ENCODE data around the gene BTBD6. TPM values are rescaled to one million over a fixed set of nuclear protein-coding genes. Genes with fewer than 3 reads are reported as not detected.

BTBD6 gene
- total RNA-seq, 1 experiment from 2014 or later = 7.8 TPM

DNA sequence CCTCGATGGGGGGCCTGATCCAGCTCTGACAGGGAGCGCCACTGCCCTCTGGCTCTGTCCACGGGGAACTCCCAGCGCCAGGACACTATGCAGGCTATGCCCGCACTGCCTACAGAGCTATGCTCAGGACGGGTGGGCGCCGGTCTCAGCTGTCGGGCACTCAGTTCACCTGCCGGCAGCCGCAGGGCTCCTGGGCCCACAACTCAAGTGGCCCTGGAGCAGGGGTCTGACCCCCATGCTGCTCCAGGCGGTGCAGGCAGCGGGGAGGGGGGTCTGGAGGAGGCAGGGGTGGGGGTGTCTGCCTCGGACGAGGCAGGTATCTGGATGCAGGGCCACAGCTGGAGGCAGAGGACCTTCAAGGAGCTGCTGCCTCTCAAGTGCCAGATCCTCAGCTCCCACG, 38.7 kb upstream of the BTBD6 start (continued):
- TF ChIP-seq, protein P1, sequence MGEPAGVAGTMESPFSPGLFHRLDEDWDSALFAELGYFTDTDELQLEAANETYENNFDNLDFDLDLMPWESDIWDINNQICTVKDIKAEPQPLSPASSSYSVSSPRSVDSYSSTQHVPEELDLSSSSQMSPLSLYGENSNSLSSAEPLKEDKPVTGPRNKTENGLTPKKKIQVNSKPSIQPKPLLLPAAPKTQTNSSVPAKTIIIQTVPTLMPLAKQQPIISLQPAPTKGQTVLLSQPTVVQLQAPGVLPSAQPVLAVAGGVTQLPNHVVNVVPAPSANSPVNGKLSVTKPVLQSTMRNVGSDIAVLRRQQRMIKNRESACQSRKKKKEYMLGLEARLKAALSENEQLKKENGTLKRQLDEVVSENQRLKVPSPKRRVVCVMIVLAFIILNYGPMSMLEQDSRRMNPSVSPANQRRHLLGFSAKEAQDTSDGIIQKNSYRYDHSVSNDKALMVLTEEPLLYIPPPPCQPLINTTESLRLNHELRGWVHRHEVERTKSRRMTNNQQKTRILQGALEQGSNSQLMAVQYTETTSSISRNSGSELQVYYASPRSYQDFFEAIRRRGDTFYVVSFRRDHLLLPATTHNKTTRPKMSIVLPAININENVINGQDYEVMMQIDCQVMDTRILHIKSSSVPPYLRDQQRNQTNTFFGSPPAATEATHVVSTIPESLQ (CRISPR knock-in tag; IDR thresholded peaks at IDR 0.05) = no peak
- TF ChIP-seq, protein P2, sequence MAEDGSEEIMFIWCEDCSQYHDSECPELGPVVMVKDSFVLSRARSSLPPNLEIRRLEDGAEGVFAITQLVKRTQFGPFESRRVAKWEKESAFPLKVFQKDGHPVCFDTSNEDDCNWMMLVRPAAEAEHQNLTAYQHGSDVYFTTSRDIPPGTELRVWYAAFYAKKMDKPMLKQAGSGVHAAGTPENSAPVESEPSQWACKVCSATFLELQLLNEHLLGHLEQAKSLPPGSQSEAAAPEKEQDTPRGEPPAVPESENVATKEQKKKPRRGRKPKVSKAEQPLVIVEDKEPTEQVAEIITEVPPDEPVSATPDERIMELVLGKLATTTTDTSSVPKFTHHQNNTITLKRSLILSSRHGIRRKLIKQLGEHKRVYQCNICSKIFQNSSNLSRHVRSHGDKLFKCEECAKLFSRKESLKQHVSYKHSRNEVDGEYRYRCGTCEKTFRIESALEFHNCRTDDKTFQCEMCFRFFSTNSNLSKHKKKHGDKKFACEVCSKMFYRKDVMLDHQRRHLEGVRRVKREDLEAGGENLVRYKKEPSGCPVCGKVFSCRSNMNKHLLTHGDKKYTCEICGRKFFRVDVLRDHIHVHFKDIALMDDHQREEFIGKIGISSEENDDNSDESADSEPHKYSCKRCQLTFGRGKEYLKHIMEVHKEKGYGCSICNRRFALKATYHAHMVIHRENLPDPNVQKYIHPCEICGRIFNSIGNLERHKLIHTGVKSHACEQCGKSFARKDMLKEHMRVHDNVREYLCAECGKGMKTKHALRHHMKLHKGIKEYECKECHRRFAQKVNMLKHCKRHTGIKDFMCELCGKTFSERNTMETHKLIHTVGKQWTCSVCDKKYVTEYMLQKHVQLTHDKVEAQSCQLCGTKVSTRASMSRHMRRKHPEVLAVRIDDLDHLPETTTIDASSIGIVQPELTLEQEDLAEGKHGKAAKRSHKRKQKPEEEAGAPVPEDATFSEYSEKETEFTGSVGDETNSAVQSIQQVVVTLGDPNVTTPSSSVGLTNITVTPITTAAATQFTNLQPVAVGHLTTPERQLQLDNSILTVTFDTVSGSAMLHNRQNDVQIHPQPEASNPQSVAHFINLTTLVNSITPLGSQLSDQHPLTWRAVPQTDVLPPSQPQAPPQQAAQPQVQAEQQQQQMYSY (CRISPR knock-in tag; IDR thresholded peaks at IDR 0.05) = no peak
- no peak for TF ChIP-seq PRRX2 (CRISPR knock-in tag; IDR thresholded peaks at IDR 0.05)
- TF ChIP-seq TP53 (CRISPR knock-in tag; IDR thresholded peaks at IDR 0.05) = no peak
- TF ChIP-seq, protein P3, sequence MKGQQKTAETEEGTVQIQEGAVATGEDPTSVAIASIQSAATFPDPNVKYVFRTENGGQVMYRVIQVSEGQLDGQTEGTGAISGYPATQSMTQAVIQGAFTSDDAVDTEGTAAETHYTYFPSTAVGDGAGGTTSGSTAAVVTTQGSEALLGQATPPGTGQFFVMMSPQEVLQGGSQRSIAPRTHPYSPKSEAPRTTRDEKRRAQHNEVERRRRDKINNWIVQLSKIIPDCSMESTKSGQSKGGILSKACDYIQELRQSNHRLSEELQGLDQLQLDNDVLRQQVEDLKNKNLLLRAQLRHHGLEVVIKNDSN (CRISPR knock-in tag; IDR thresholded peaks at IDR 0.05) = no peak

DNA sequence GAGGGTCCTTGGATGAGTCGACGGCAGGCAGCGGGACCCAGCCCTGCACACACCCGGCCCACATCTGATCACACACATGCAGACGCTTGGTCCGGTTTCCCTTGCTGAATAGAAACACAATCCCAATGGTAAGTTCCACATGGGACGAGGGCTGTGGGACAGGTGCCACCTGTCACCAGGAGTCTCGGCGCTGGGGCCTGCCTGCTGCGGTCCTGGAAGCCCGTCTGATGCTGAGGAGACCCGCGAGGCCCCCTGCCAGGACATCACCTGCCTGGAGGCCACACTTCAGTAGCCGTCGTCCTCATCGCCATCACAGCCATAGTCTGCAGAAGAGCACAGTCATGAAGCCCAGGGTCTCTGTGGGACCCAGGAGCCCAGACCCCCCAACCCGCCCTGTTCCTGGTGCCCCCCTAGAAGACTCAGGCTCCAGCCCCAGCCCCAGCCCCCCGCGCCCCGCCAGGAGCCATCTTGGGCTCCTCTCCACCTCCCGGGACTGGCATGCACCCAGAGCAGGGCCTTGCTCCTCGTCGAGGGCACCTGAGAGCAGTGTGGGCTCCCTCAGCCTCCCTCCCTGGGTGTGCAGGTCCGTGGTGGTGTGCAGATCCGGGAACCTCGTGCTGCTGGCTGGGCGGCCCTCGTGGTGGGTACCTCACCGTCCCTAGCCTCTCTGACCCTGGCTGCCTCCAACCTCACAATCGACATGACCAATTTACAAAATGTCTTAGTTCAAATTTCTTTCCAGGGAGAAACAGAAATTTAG, 37.9 kb upstream of the BTBD6 start:
- POLR2A ChIA-PET = no interaction called here
- H3K4me1 Mint-ChIP-seq = no peaks in the 10 kb centered on the region
- ATAC-seq = no peak

More for the DNA sequence above, 37.9 kb upstream of the BTBD6 start:
- peaks cover 4% of the 10 kb centered on the region for H3K9me3 Mint-ChIP-seq
- no peaks in the 10 kb centered on the region for H3K36me3 Mint-ChIP-seq
- no peak for DNase-seq (ENCODE audit: low spot score)
- H3K27ac Mint-ChIP-seq = no peak overlapping the region
- no peaks in the 10 kb centered on the region for H3K27me3 Mint-ChIP-seq (ENCODE audit: low read depth)
- TF ChIP-seq TP53 (CRISPR knock-in tag; IDR thresholded peaks at IDR 0.05) (no peak), CBFB (CRISPR knock-in tag; IDR thresholded peaks at IDR 0.05; ENCODE audit: low read depth) (no peak), ZNF138 (CRISPR knock-in tag; conservative IDR thresholded peaks at IDR 0.05) (no peak), MYBL2 (CRISPR knock-in tag; IDR thresholded peaks at IDR 0.05) (no peak)
- TF ChIP-seq, protein P4, sequence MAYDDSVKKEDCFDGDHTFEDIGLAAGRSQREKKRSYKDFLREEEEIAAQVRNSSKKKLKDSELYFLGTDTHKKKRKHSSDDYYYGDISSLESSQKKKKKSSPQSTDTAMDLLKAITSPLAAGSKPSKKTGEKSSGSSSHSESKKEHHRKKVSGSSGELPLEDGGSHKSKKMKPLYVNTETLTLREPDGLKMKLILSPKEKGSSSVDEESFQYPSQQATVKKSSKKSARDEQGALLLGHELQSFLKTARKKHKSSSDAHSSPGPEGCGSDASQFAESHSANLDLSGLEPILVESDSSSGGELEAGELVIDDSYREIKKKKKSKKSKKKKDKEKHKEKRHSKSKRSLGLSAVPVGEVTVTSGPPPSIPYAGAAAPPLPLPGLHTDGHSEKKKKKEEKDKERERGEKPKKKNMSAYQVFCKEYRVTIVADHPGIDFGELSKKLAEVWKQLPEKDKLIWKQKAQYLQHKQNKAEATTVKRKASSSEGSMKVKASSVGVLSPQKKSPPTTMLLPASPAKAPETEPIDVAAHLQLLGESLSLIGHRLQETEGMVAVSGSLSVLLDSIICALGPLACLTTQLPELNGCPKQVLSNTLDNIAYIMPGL (CRISPR knock-in tag; IDR thresholded peaks at IDR 0.05) = no peak
- TF ChIP-seq, protein P5, sequence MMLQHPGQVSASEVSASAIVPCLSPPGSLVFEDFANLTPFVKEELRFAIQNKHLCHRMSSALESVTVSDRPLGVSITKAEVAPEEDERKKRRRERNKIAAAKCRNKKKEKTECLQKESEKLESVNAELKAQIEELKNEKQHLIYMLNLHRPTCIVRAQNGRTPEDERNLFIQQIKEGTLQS (CRISPR knock-in tag; conservative IDR thresholded peaks at IDR 0.05) = no peak
- TF ChIP-seq, protein P6, sequence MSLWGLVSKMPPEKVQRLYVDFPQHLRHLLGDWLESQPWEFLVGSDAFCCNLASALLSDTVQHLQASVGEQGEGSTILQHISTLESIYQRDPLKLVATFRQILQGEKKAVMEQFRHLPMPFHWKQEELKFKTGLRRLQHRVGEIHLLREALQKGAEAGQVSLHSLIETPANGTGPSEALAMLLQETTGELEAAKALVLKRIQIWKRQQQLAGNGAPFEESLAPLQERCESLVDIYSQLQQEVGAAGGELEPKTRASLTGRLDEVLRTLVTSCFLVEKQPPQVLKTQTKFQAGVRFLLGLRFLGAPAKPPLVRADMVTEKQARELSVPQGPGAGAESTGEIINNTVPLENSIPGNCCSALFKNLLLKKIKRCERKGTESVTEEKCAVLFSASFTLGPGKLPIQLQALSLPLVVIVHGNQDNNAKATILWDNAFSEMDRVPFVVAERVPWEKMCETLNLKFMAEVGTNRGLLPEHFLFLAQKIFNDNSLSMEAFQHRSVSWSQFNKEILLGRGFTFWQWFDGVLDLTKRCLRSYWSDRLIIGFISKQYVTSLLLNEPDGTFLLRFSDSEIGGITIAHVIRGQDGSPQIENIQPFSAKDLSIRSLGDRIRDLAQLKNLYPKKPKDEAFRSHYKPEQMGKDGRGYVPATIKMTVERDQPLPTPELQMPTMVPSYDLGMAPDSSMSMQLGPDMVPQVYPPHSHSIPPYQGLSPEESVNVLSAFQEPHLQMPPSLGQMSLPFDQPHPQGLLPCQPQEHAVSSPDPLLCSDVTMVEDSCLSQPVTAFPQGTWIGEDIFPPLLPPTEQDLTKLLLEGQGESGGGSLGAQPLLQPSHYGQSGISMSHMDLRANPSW (CRISPR knock-in tag; conservative IDR thresholded peaks at IDR 0.05; ENCODE audit: low read depth) = no peak
- TF ChIP-seq, protein P7, sequence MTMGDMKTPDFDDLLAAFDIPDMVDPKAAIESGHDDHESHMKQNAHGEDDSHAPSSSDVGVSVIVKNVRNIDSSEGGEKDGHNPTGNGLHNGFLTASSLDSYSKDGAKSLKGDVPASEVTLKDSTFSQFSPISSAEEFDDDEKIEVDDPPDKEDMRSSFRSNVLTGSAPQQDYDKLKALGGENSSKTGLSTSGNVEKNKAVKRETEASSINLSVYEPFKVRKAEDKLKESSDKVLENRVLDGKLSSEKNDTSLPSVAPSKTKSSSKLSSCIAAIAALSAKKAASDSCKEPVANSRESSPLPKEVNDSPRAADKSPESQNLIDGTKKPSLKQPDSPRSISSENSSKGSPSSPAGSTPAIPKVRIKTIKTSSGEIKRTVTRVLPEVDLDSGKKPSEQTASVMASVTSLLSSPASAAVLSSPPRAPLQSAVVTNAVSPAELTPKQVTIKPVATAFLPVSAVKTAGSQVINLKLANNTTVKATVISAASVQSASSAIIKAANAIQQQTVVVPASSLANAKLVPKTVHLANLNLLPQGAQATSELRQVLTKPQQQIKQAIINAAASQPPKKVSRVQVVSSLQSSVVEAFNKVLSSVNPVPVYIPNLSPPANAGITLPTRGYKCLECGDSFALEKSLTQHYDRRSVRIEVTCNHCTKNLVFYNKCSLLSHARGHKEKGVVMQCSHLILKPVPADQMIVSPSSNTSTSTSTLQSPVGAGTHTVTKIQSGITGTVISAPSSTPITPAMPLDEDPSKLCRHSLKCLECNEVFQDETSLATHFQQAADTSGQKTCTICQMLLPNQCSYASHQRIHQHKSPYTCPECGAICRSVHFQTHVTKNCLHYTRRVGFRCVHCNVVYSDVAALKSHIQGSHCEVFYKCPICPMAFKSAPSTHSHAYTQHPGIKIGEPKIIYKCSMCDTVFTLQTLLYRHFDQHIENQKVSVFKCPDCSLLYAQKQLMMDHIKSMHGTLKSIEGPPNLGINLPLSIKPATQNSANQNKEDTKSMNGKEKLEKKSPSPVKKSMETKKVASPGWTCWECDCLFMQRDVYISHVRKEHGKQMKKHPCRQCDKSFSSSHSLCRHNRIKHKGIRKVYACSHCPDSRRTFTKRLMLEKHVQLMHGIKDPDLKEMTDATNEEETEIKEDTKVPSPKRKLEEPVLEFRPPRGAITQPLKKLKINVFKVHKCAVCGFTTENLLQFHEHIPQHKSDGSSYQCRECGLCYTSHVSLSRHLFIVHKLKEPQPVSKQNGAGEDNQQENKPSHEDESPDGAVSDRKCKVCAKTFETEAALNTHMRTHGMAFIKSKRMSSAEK (CRISPR knock-in tag; IDR thresholded peaks at IDR 0.05; ENCODE audit: borderline replicate concordance) = no peak
- TF ChIP-seq, protein P8, sequence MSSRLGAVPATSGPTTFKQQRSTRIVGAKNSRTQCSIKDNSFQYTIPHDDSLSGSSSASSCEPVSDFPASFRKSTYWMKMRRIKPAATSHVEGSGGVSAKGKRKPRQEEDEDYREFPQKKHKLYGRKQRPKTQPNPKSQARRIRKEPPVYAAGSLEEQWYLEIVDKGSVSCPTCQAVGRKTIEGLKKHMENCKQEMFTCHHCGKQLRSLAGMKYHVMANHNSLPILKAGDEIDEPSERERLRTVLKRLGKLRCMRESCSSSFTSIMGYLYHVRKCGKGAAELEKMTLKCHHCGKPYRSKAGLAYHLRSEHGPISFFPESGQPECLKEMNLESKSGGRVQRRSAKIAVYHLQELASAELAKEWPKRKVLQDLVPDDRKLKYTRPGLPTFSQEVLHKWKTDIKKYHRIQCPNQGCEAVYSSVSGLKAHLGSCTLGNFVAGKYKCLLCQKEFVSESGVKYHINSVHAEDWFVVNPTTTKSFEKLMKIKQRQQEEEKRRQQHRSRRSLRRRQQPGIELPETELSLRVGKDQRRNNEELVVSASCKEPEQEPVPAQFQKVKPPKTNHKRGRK (CRISPR knock-in tag; IDR thresholded peaks at IDR 0.05; ENCODE audit: borderline replicate concordance) = no peak
- H3K4me3 Mint-ChIP-seq = no peak overlapping the region
- CTCF ChIA-PET = interaction anchor here (1.2 kb wide), 1 partner anchor 10 kb away, joined by 3 read pairs; no protein-coding TSS in a partner anchor
